ENCODE results near the gene IL15.
"Not testable (repeated sequence)": the region's sequence is repeated elsewhere in the genome, so short reads cannot be mapped to it uniquely, and the experiment has no call there.

The IL15 gene

GRCh38 chr4:141636082-141636770 lies at the start of gene IL15:
TSS of gene IL15 (plus strand) at chr4:141636583. CDS start at chr4:141719465, 82,882 bp downstream.
- peak; percentile 75 for DNase-seq (ENCODE audit: low spot score)

- no peak for DNase-seq (ENCODE audit: low spot score)
These were observed 48.5 kb upstream of the IL15 start for GRCh38 chr4:141587897-141588296.

- DNase-seq (ENCODE audit: low spot score): no peak
These were observed 40.9 kb upstream of the IL15 start for GRCh38 chr4:141595531-141595930.

GRCh38 chr4:141599853-141600252 lies 36.5 kb upstream of the IL15 start:
- DNase-seq (ENCODE audit: low spot score): no peak

GRCh38 chr4:141604683-141605082 lies 31.7 kb upstream of the IL15 start:
- DNase-seq (ENCODE audit: low spot score): not testable (repeated sequence)

- DNase-seq (ENCODE audit: low spot score): no peak
These were observed 30.9 kb upstream of the IL15 start for GRCh38 chr4:141605425-141605856.

GRCh38 chr4:141609243-141609642 lies 27.1 kb upstream of the IL15 start:
- no peak for DNase-seq (ENCODE audit: low spot score)

- no peak for DNase-seq (ENCODE audit: low spot score)
These were observed 26.0 kb upstream of the IL15 start for GRCh38 chr4:141610365-141610764.

GRCh38 chr4:141614878-141615586 lies 21.4 kb upstream of the IL15 start:
- no peak for DNase-seq (ENCODE audit: low spot score)

- DNase-seq (ENCODE audit: low spot score): not testable (repeated sequence)
These were observed 20.8 kb upstream of the IL15 start for GRCh38 chr4:141615587-141615918.

GRCh38 chr4:141620715-141621114 lies 15.7 kb upstream of the IL15 start:
- DNase-seq (ENCODE audit: low spot score): no peak

GRCh38 chr4:141625023-141625422 lies 11.4 kb upstream of the IL15 start:
- no peak for DNase-seq (ENCODE audit: low spot score)

- DNase-seq (ENCODE audit: low spot score): no peak
These were observed 5.5 kb upstream of the IL15 start for GRCh38 chr4:141630854-141631253.

GRCh38 chr4:141635736-141636081 lies 674 bp upstream of the IL15 start:
- DNase-seq (ENCODE audit: low spot score): no peak

GRCh38 chr4:141636771-141637460 lies 533 bp downstream of the IL15 start:
- DNase-seq (ENCODE audit: low spot score): peak; percentile 27

GRCh38 chr4:141637565-141637964 lies 1.2 kb downstream of the IL15 start:
- DNase-seq (ENCODE audit: low spot score): no peak

GRCh38 chr4:141638230-141638629 lies 1.8 kb downstream of the IL15 start:
- DNase-seq (ENCODE audit: low spot score): no peak

GRCh38 chr4:141640696-141641095 lies 4.3 kb downstream of the IL15 start:
- DNase-seq (ENCODE audit: low spot score): no peak

- DNase-seq (ENCODE audit: low spot score): no peak
These were observed 5.7 kb downstream of the IL15 start for GRCh38 chr4:141642063-141642462.

- DNase-seq (ENCODE audit: low spot score): no peak
These were observed 6.3 kb downstream of the IL15 start for GRCh38 chr4:141642711-141643110.

GRCh38 chr4:141643557-141643956 lies 7.2 kb downstream of the IL15 start:
- DNase-seq (ENCODE audit: low spot score): no peak

GRCh38 chr4:141645611-141646340 lies 9.4 kb downstream of the IL15 start:
- no peak for DNase-seq (ENCODE audit: low spot score)

GRCh38 chr4:141646969-141647368 lies 10.6 kb downstream of the IL15 start:
- DNase-seq (ENCODE audit: low spot score): no peak
